Liver (tissue), 9 donors: ENCODE measurements around the gene SLC25A28. TPM values are rescaled to one million over a fixed set of nuclear protein-coding genes. Genes with fewer than 3 reads are reported as not detected.

Experiments
- DNase-seq: peaks from one replicate; pipeline ENCODE4 v3.0.0-alpha.2; 2017; ENCODE audit warnings: low spot score
- H3K27ac ChIP-seq, 2 donors: one replicate each; pipeline ENCODE4 v1.7.0; 2013; ENCODE audit warnings: inconsistent platforms in 2 of 2, low read length in 2 of 2, control low read depth in 1 of 2, low read depth in 1 of 2, mild to moderate bottlenecking in 1 of 2
- H3K27me3 ChIP-seq, 4 donors: one replicate each; pipeline versions ENCODE4 v1.6.1 to v1.7.0; 2013; ENCODE audit warnings: low read length in 3 of 4, inconsistent platforms in 1 of 4, mild to moderate bottlenecking in 1 of 4, moderate library complexity in 1 of 4; ENCODE audit not compliant: control insufficient read depth in 4 of 4, insufficient read depth in 4 of 4
- H3K36me3 ChIP-seq, 4 donors: one replicate each; pipeline versions ENCODE4 v1.6.1 to v1.7.0; 2013; ENCODE audit warnings: low read length in 3 of 4, mild to moderate bottlenecking in 3 of 4, low read depth in 1 of 4, moderate library complexity in 1 of 4; ENCODE audit not compliant: control insufficient read depth in 4 of 4, insufficient read depth in 3 of 4
- H3K4me1 ChIP-seq, 4 donors: one replicate each; pipeline versions ENCODE4 v1.6.1 to v1.7.0; 2013; ENCODE audit warnings: low read length in 3 of 4, mild to moderate bottlenecking in 3 of 4, moderate library complexity in 1 of 4; ENCODE audit not compliant: control insufficient read depth in 4 of 4, insufficient read depth in 4 of 4
- H3K4me3 ChIP-seq, 3 donors: one replicate each; pipeline versions ENCODE4 v1.6.1 to v1.7.0; 2013; ENCODE audit warnings: low read length in 3 of 3, control low read depth in 1 of 3, low read depth in 1 of 3, mild to moderate bottlenecking in 1 of 3
- H3K9ac ChIP-seq, 2 donors: one replicate each; pipeline ENCODE4 v1.7.0; 2013; ENCODE audit warnings: low read length in 2 of 2, mild to moderate bottlenecking in 2 of 2, moderate library complexity in 2 of 2, control low read depth in 1 of 2, low read depth in 1 of 2
- H3K9me3 ChIP-seq, 4 donors: one replicate each; pipeline versions ENCODE4 v1.6.1 to v1.7.0; 2013; ENCODE audit warnings: low read length in 3 of 4; ENCODE audit not compliant: control insufficient read depth in 4 of 4
- EGR1 ChIP-seq, 2 donors: IDR thresholded peaks; 2 replicates each; pipeline ENCODE4 v1.6.1; 2016 to 2018; ENCODE audit warnings: antibody characterized with exemption in 2 of 2, low read depth in 2 of 2
- FOXA1 ChIP-seq: IDR thresholded peaks from 2 replicates; pipeline ENCODE4 v1.6.1; 2016; ENCODE audit warnings: antibody characterized with exemption
- GABPA ChIP-seq, 2 donors: IDR thresholded peaks in 1 of 2; conservative IDR thresholded peaks in 1 of 2; 2 replicates each; pipeline ENCODE4 v1.6.1; 2016; ENCODE audit warnings: antibody characterized with exemption in 2 of 2, mild to moderate bottlenecking in 1 of 2, moderate library complexity in 1 of 2
- HNF4A ChIP-seq, 2 donors: conservative IDR thresholded peaks; 2 replicates each; pipeline ENCODE4 v1.6.1; 2016; ENCODE audit warnings: antibody characterized with exemption in 2 of 2, mild to moderate bottlenecking in 2 of 2
- JUND ChIP-seq, 2 donors: IDR thresholded peaks; 2 replicates each; pipeline ENCODE4 v1.6.1; 2016; ENCODE audit warnings: antibody characterized with exemption in 2 of 2
- NR2F2 ChIP-seq: IDR thresholded peaks from 2 replicates; pipeline ENCODE4 v1.6.1; 2016; ENCODE audit warnings: antibody characterized with exemption
- RXRA ChIP-seq, 2 donors: IDR thresholded peaks; 2 replicates each; pipeline ENCODE4 v1.6.1; 2017 to 2018; ENCODE audit warnings: antibody characterized with exemption in 2 of 2, mild to moderate bottlenecking in 1 of 2
- SP1 ChIP-seq: IDR thresholded peaks from 2 replicates; pipeline ENCODE4 v1.6.1; 2018; ENCODE audit warnings: antibody characterized with exemption, mild to moderate bottlenecking
- TAF1 ChIP-seq: conservative IDR thresholded peaks from 2 replicates; pipeline ENCODE4 v1.6.1; 2016; ENCODE audit warnings: antibody characterized with exemption, mild to moderate bottlenecking
- YY1 ChIP-seq: IDR thresholded peaks from 2 replicates; pipeline ENCODE4 v1.6.1; 2016; ENCODE audit warnings: antibody characterized with exemption, mild to moderate bottlenecking
- WGBS: extraction: QIAGEN DNeasy Blood & Tissue Kit; methylation state at CpG from one replicate; pipeline ENCODE4 v1.1.7; 2013; 5-methylcytosine and 5-hydroxymethylcytosine counted together
- polyA plus RNA-seq, 2 donors: library from polyadenylated mRNA; stranded (reverse) in 1 of 2; unstranded in 1 of 2; fragments of 200-250 nt in 1 of 2; fragments of >200 nt in 1 of 2; fragmentation: Nextera tagmentation in 1 of 2; extraction: Ambion mirVana in 1 of 2; gene quantifications; one replicate each; pipeline versions ENCODE4 v1.2.1 to v1.2.3, GENCODE V29; 2013 to 2015
- total RNA-seq, 2 donors: library from RNA; depleted of rRNA; stranded (reverse); fragments of >200 nt; gene quantifications; one replicate each; pipeline ENCODE4 v1.2.3, GENCODE V29; 2014
- TF ChIP-seq, protein P1 (sequence below): IDR thresholded peaks from 2 replicates; pipeline ENCODE4 v1.6.1; 2016; ENCODE audit warnings: antibody characterized with exemption
- TF ChIP-seq, protein P2 (sequence below): fragments of 150-350 bp; IDR thresholded peaks from 2 replicates; pipeline ENCODE4 v1.5.1; 2017; ENCODE audit warnings: improper control_type of control experiment, low read depth, low read length; ENCODE audit not compliant: missing input control
- TF ChIP-seq, protein P3 (sequence below): IDR thresholded peaks from 2 replicates; pipeline ENCODE4 v1.6.1; 2016; ENCODE audit warnings: antibody characterized with exemption
- TF ChIP-seq, protein P4 (sequence below): IDR thresholded peaks from 2 replicates; pipeline ENCODE4 v1.6.1; 2016; ENCODE audit warnings: antibody characterized with exemption, mild to moderate bottlenecking
- donor health status: healthy.
- donor health status: healthy.
- donor health status: healthy.
- donor health status: healthy.
- donor health status: healthy.

SLC25A28 gene
- total and polyA plus RNA-seq, 4 donors: 11.8 to 28.6 (median 16.8) TPM

DNA sequence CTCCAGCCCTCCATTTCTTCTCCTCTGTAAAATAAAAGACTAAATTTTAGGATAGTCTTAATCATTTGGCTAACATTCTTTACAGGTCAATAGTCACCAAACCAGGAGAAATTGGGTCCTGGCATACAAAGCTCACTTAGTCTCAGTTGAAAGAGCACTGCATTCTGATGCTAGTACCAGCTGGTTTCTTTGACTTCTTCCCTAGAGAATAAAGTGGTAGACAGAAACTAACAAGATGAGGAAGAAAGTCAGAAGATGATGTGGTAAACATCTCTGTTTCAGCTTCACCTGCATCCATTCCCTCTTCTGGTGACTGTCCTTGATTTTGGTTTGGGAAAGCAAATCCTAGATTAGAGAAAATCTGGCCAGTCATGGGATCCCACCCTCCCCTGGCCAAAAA lies 50.3 kb downstream of the SLC25A28 start:
- no peak for DNase-seq
- Histone ChIP-seq H3K36me3 (no peaks in the 10 kb centered on the region), H3K9ac (no peak overlapping the region), H3K27me3 (no peaks in the 10 kb centered on the region), H3K27ac (no peak overlapping the region), H3K4me1 (no peaks in the 10 kb centered on the region), H3K4me3 (no peak overlapping the region), H3K9me3 (no peaks in the 10 kb centered on the region)
- TF ChIP-seq GABPA (IDR thresholded peaks at IDR 0.05 in 1 of 2, conservative IDR thresholded peaks at IDR 0.05 in 1 of 2): no peak
- no peak for TF ChIP-seq NR2F2
- TF ChIP-seq, protein P1, sequence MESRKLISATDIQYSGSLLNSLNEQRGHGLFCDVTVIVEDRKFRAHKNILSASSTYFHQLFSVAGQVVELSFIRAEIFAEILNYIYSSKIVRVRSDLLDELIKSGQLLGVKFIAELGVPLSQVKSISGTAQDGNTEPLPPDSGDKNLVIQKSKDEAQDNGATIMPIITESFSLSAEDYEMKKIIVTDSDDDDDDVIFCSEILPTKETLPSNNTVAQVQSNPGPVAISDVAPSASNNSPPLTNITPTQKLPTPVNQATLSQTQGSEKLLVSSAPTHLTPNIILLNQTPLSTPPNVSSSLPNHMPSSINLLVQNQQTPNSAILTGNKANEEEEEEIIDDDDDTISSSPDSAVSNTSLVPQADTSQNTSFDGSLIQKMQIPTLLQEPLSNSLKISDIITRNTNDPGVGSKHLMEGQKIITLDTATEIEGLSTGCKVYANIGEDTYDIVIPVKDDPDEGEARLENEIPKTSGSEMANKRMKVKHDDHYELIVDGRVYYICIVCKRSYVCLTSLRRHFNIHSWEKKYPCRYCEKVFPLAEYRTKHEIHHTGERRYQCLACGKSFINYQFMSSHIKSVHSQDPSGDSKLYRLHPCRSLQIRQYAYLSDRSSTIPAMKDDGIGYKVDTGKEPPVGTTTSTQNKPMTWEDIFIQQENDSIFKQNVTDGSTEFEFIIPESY: no peak
- no peak for TF ChIP-seq FOXA1
- TF ChIP-seq YY1: no peak
- TF ChIP-seq, protein P2, sequence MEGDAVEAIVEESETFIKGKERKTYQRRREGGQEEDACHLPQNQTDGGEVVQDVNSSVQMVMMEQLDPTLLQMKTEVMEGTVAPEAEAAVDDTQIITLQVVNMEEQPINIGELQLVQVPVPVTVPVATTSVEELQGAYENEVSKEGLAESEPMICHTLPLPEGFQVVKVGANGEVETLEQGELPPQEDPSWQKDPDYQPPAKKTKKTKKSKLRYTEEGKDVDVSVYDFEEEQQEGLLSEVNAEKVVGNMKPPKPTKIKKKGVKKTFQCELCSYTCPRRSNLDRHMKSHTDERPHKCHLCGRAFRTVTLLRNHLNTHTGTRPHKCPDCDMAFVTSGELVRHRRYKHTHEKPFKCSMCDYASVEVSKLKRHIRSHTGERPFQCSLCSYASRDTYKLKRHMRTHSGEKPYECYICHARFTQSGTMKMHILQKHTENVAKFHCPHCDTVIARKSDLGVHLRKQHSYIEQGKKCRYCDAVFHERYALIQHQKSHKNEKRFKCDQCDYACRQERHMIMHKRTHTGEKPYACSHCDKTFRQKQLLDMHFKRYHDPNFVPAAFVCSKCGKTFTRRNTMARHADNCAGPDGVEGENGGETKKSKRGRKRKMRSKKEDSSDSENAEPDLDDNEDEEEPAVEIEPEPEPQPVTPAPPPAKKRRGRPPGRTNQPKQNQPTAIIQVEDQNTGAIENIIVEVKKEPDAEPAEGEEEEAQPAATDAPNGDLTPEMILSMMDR: no peak
- TF ChIP-seq, protein P3, sequence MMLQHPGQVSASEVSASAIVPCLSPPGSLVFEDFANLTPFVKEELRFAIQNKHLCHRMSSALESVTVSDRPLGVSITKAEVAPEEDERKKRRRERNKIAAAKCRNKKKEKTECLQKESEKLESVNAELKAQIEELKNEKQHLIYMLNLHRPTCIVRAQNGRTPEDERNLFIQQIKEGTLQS: no peak
- TF ChIP-seq JUND (IDR thresholded peaks at IDR 0.05): no peak
- TF ChIP-seq, protein P4, sequence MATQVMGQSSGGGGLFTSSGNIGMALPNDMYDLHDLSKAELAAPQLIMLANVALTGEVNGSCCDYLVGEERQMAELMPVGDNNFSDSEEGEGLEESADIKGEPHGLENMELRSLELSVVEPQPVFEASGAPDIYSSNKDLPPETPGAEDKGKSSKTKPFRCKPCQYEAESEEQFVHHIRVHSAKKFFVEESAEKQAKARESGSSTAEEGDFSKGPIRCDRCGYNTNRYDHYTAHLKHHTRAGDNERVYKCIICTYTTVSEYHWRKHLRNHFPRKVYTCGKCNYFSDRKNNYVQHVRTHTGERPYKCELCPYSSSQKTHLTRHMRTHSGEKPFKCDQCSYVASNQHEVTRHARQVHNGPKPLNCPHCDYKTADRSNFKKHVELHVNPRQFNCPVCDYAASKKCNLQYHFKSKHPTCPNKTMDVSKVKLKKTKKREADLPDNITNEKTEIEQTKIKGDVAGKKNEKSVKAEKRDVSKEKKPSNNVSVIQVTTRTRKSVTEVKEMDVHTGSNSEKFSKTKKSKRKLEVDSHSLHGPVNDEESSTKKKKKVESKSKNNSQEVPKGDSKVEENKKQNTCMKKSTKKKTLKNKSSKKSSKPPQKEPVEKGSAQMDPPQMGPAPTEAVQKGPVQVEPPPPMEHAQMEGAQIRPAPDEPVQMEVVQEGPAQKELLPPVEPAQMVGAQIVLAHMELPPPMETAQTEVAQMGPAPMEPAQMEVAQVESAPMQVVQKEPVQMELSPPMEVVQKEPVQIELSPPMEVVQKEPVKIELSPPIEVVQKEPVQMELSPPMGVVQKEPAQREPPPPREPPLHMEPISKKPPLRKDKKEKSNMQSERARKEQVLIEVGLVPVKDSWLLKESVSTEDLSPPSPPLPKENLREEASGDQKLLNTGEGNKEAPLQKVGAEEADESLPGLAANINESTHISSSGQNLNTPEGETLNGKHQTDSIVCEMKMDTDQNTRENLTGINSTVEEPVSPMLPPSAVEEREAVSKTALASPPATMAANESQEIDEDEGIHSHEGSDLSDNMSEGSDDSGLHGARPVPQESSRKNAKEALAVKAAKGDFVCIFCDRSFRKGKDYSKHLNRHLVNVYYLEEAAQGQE: no peak
- no peak for TF ChIP-seq RXRA (IDR thresholded peaks at IDR 0.05)
- no peak for TF ChIP-seq HNF4A (conservative IDR thresholded peaks at IDR 0.05)

DNA sequence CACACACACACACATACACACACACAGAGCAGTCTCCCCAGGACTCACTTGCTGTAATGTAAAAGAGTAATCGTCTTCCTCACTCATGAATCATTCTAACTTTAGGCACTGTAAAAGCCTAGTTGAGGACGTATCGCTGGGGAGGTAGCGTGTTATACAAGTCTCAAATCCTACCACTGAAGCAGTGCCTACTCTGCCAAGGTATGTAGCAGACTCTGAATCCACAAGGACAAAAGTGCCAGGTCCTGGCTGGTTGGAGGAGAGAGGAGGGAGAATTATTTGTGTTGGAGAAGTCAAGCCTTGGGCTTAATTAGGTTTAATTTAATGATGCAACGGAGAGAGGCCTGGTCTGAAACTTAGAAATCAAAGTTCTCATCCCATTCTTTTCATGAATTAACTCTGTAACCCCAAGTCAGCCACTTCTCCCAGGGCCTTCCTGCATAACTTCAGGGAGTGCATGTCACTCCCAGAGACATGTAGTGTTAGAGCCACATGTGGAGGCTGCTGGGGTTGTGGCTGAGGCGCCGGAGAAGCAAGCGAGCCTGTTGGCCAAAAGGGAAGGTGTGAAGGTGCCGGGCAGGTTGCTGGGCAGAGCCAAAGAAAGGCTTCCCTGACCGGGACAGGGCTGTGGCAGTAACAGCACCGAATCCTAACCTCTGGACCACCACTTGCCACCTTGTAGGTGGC lies 50.8 kb downstream of the SLC25A28 start:
- H3K4me1 ChIP-seq: no peaks in the 10 kb centered on the region
- no peak overlapping the region for H3K4me3 ChIP-seq
- no peak overlapping the region for H3K9ac ChIP-seq
- WGBS: 69% methylated on average over 11 of the region's 11 CpGs
- H3K9me3 ChIP-seq: no peaks in the 10 kb centered on the region
- H3K27ac ChIP-seq: no peak overlapping the region
- no peaks in the 10 kb centered on the region for H3K27me3 ChIP-seq
- H3K36me3 ChIP-seq: no peaks in the 10 kb centered on the region
- DNase-seq: no peak
- TF ChIP-seq GABPA (IDR thresholded peaks at IDR 0.05 in 1 of 2, conservative IDR thresholded peaks at IDR 0.05 in 1 of 2) (no peak), YY1 (no peak), TAF1 (no peak), JUND (IDR thresholded peaks at IDR 0.05) (no peak), NR2F2 (no peak), SP1 (no peak), RXRA (IDR thresholded peaks at IDR 0.05) (no peak), EGR1 (IDR thresholded peaks at IDR 0.05; ENCODE audit: low read depth in 2 of 2) (no peak)
- TF ChIP-seq, protein P4: no peak
- TF ChIP-seq, protein P1: no peak
- TF ChIP-seq, protein P2: no peak
